Left ventricle myocardium inferior (tissue), 1 donor: Measurements from ENCODE around the gene ANKRD2. TPM values are rescaled to one million over a fixed set of nuclear protein-coding genes. Genes with fewer than 3 reads are reported as not detected.
"Not testable (repeated sequence)": the region's sequence is repeated elsewhere in the genome, so short reads cannot be mapped to it uniquely, and the experiment has no call there.

Experiments
- DNase-seq: peaks from one replicate; pipeline ENCODE4 v3.0.0-alpha.2; 2020
- H3K27ac ChIP-seq: fragments of 200-600 bp; replicated peaks from 2 replicates; pipeline ENCODE4 v1.8.0; 2021
- H3K27me3 ChIP-seq: fragments of 200-600 bp; 2 replicates; pipeline ENCODE4 v1.8.0; 2021; ENCODE audit warnings: low read depth
- H3K36me3 ChIP-seq: fragments of 200-600 bp; 2 replicates; pipeline ENCODE4 v1.8.0; 2021
- H3K4me1 ChIP-seq: fragments of 200-600 bp; 2 replicates; pipeline ENCODE4 v1.8.0; 2021
- H3K4me3 ChIP-seq: fragments of 200-600 bp; 2 replicates; pipeline ENCODE4 v1.8.0; 2021; ENCODE audit warnings: mild to moderate bottlenecking, moderate library complexity
- H3K9me3 ChIP-seq: fragments of 200-600 bp; replicated peaks from 2 replicates; pipeline ENCODE4 v1.8.0; 2021
- intact Hi-C: fragments of 100-400 bp; cut with micrococcal nuclease; formaldehyde crosslinking; loops from one replicate; pipeline ENCODE4 v1.11.0; 2022
- total RNA-seq: library from RNA; stranded (reverse); fragmentation: NEBNext Ultra II Directional; extraction: Animal tissue kit (Norgen Biotek cat#: 25700); gene quantifications from one replicate; pipeline ENCODE4 v1.2.1, GENCODE V29; 2021
- TF ChIP-seq, protein P1 (sequence below): fragments of 200-600 bp; IDR thresholded peaks from 2 replicates; pipeline ENCODE4 v1.8.0; 2021; ENCODE audit warnings: antibody characterized with exemption, mild to moderate bottlenecking, borderline replicate concordance
- donor health status: DM: no; HTN: yes; CAD: no; lungs with severe emphysema.

The ANKRD2 gene
- total RNA-seq, 1 donor from 2014 or later = 969 TPM

- Histone ChIP-seq H3K4me3 (peak overlapping the region; percentile 58), H3K9me3 (no peaks in the 10 kb centered on the region), H3K27me3 (no peaks in the 10 kb centered on the region), H3K36me3 (peaks cover 15% of the 10 kb centered on the region), H3K27ac (peak overlapping the region; percentile 91), H3K4me1 (peaks cover 42% of the 10 kb centered on the region)
- peak; percentile 60 for DNase-seq
- intact Hi-C loops = loop anchor here (5.0 kb wide), 1 partner anchor 33 kb away; no protein-coding TSS in a partner anchor
- TF ChIP-seq, protein P1, sequence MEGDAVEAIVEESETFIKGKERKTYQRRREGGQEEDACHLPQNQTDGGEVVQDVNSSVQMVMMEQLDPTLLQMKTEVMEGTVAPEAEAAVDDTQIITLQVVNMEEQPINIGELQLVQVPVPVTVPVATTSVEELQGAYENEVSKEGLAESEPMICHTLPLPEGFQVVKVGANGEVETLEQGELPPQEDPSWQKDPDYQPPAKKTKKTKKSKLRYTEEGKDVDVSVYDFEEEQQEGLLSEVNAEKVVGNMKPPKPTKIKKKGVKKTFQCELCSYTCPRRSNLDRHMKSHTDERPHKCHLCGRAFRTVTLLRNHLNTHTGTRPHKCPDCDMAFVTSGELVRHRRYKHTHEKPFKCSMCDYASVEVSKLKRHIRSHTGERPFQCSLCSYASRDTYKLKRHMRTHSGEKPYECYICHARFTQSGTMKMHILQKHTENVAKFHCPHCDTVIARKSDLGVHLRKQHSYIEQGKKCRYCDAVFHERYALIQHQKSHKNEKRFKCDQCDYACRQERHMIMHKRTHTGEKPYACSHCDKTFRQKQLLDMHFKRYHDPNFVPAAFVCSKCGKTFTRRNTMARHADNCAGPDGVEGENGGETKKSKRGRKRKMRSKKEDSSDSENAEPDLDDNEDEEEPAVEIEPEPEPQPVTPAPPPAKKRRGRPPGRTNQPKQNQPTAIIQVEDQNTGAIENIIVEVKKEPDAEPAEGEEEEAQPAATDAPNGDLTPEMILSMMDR = no peak
Observed at GRCh38 chr10:97574374-97575126, 2.0 kb downstream of the ANKRD2 start.

DNA sequence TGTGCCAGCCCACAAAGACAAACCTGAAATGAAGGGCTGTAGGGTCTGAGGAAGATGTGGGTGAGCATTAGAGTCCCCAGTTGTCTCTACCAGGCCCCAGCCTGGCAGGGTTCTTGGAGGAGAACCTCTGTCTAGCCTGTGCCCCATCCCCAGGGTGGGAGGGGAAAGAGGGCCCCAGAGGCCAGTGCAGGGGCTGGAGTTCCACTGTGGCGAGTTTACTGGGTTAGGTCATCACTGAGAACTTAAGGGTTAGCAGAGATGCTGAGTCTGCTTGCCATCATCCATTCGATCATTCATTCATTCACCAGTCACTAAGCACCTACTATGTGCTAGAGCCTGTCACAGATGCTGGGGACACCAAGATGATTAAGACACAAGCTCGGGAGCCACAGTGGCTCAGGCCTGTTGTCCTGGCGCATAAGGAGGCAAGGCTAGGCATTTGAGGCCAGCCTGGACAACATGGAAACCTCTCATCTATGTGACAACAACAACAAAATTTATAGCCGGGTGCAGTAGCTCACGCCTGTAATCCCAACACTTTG is 2.6 kb downstream of the ANKRD2 start:
- Histone ChIP-seq H3K27me3 (no peaks in the 10 kb centered on the region), H3K9me3 (no peaks in the 10 kb centered on the region), H3K36me3 (peaks cover 8% of the 10 kb centered on the region), H3K4me1 (peaks cover 44% of the 10 kb centered on the region), H3K4me3 (peak overlapping the region; percentile 58), H3K27ac (peak overlapping the region; percentile 91)
- intact Hi-C loops = no loop called here
- DNase-seq = peak; percentile 15
- TF ChIP-seq, protein P1 = no peak

DNA sequence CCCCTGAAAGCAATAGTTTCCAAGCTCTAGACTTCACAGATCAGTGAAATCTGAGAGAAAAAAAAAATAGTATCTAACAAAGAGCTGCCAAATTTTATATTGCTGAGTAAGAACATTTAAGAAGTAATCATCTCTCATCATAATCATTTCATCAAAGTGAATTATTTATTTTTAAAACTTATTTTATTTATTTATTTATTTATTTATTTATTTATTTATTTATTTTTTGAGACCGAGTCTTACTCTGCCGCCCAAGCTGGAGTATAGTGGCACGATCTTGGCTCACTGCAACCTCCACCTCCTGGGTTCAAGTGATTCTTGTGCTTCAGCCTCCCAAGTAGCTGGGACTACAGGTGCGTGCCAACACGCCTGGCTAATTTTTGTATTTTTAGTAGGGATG is 3.9 kb downstream of the ANKRD2 start:
- DNase-seq, H3K36me3 ChIP-seq, H3K27me3 ChIP-seq, H3K4me3 ChIP-seq, intact Hi-C loops, H3K9me3 ChIP-seq: not testable (repeated sequence)
- H3K27ac ChIP-seq = peak overlapping the region; percentile 91
- peaks cover 45% of the 10 kb centered on the region for H3K4me1 ChIP-seq

DNA sequence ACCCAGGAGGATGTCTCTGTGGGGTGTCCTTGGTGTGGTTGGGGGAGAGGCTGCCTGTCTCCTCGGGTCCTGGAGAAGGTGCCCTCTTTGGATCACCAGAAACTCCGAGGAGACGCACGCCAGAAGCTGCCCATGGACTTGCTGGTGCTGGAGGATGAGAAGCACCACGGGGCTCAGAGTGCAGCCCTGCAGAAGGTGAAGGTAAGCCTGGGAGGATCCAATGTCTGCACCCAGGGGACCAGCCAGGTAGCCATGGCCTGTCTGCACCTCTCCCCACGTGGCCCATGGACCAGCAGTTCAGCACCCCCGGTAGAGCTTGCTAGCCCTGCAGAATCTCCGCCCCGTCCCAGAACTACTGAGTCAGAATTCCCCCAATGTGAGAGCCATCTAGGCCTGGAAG is 5.1 kb downstream of the ANKRD2 start:
- intact Hi-C loops = no loop called here
- H3K36me3 ChIP-seq = no peaks in the 10 kb centered on the region
- peak; percentile 6 for DNase-seq
- peaks cover 33% of the 10 kb centered on the region for H3K4me1 ChIP-seq
- TF ChIP-seq, protein P1 = no peak
- H3K27ac ChIP-seq = peak overlapping the region; percentile 67
- H3K27me3 ChIP-seq = no peaks in the 10 kb centered on the region
- no peaks in the 10 kb centered on the region for H3K9me3 ChIP-seq
- H3K4me3 ChIP-seq = no peak overlapping the region

DNA sequence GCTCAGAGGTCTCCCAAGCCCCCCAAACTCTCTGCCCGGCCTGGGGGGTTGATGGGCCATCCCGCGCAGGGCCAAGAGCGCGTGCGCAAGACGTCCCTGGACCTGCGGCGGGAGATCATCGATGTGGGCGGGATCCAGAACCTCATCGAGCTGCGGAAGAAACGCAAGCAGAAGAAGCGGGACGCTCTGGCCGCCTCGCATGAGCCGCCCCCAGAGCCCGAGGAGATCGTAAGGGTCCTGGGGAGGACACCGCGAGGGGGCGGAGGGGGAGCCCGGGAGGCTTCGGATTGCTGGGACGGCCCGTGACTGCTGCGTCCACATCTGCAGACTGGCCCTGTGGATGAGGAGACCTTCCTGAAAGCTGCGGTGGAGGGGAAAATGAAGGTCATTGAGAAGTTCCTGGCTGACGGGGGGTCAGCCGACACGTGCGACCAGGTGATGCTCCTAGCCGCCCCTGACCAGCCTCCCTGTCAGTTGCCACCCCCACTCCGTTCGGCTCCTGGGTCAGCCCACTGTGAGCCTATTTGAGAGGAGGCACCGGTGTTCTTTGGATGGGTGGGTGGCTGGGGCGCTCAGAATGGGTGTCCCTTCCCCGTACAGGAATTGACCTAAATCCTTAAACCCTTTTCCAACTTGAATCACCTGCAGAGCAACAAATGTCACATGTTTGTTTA is 5.7 kb downstream of the ANKRD2 start:
- H3K4me1 ChIP-seq = peaks cover 32% of the 10 kb centered on the region
- no peaks in the 10 kb centered on the region for H3K36me3 ChIP-seq

More for the DNA sequence above, 5.7 kb downstream of the ANKRD2 start:
- TF ChIP-seq, protein P1 = no peak
- Histone ChIP-seq H3K27me3 (no peaks in the 10 kb centered on the region), H3K9me3 (no peaks in the 10 kb centered on the region), H3K27ac (peak overlapping the region; percentile 67), H3K4me3 (no peak overlapping the region)
- intact Hi-C loops = no loop called here
- no peak for DNase-seq
